Mammary epithelial cell (primary cell): Measurements from ENCODE around the gene TMEM33.

Source experiments
- CTCF ChIP-seq, 2 donors: IDR thresholded peaks in 1 of 2; conservative IDR thresholded peaks in 1 of 2; 2 replicates each; pipeline ENCODE4 v1.5.1; 2011 to 2012; ENCODE audit warnings: inconsistent platforms in 2 of 2, low read length in 2 of 2, mild to moderate bottlenecking in 2 of 2, control low read depth in 1 of 2, low read depth in 1 of 2; ENCODE audit not compliant: insufficient read depth in 1 of 2; ENCODE audit errors: extremely low read depth in 1 of 2
- EZH2 ChIP-seq: IDR thresholded peaks from 2 replicates; pipeline ENCODE4 v1.6.1; 2012; ENCODE audit warnings: low read length, inconsistent platforms, borderline replicate concordance

- TF ChIP-seq CTCF (conservative IDR thresholded peaks at IDR 0.05 in 1 of 2, IDR thresholded peaks at IDR 0.05 in 1 of 2; ENCODE audit: extremely low read depth in 1 of 2, insufficient read depth in 1 of 2, low read depth in 1 of 2, low read length in 2 of 2) (no peak), EZH2 (no peak)
Measured at GRCh38 chr4:41976775-41977516, 41.7 kb downstream of the TMEM33 start.
